Measurements from ENCODE around the gene DBN1. TPM values are rescaled to one million over a fixed set of nuclear protein-coding genes. Genes with fewer than 3 reads are reported as not detected.

Gene DBN1
- total RNA-seq, 1 donor from 2014 or later: 21.8 TPM

DNA sequence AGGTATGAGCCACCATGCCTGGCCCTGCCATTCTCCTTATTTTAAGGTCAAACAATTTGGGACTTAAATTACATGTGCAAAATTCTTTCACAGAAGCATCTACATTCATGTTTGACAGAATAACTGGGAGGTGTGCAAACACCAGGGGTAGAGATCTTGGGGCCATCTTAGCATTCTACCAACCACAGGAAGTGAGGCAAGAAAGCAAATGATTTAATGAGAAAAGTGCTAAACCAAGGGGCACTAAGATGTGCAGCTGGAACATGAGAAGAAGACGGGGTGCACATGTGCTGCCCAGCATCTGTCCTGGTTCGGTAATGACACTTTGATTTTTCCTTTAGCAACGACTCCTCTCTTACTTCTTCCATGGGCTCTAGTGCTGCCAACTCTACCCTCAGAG, 62.9 kb downstream of the DBN1 start:
- Histone ChIP-seq H3K27me3 (ENCODE audit: low read depth) (peaks cover 64% of the 10 kb centered on the region), H3K27ac (replicated peaks) (no peak overlapping the region), H3K9me3 (replicated peaks) (no peaks in the 10 kb centered on the region), H3K4me3 (no peak overlapping the region), H3K4me1 (no peaks in the 10 kb centered on the region), H3K36me3 (no peaks in the 10 kb centered on the region)
- TF ChIP-seq, protein P1, sequence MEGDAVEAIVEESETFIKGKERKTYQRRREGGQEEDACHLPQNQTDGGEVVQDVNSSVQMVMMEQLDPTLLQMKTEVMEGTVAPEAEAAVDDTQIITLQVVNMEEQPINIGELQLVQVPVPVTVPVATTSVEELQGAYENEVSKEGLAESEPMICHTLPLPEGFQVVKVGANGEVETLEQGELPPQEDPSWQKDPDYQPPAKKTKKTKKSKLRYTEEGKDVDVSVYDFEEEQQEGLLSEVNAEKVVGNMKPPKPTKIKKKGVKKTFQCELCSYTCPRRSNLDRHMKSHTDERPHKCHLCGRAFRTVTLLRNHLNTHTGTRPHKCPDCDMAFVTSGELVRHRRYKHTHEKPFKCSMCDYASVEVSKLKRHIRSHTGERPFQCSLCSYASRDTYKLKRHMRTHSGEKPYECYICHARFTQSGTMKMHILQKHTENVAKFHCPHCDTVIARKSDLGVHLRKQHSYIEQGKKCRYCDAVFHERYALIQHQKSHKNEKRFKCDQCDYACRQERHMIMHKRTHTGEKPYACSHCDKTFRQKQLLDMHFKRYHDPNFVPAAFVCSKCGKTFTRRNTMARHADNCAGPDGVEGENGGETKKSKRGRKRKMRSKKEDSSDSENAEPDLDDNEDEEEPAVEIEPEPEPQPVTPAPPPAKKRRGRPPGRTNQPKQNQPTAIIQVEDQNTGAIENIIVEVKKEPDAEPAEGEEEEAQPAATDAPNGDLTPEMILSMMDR (IDR thresholded peaks at IDR 0.05; ENCODE audit: borderline replicate concordance): no peak
- DNase-seq: no peak
- intact Hi-C loops (cut with micrococcal nuclease): no loop called here

DNA sequence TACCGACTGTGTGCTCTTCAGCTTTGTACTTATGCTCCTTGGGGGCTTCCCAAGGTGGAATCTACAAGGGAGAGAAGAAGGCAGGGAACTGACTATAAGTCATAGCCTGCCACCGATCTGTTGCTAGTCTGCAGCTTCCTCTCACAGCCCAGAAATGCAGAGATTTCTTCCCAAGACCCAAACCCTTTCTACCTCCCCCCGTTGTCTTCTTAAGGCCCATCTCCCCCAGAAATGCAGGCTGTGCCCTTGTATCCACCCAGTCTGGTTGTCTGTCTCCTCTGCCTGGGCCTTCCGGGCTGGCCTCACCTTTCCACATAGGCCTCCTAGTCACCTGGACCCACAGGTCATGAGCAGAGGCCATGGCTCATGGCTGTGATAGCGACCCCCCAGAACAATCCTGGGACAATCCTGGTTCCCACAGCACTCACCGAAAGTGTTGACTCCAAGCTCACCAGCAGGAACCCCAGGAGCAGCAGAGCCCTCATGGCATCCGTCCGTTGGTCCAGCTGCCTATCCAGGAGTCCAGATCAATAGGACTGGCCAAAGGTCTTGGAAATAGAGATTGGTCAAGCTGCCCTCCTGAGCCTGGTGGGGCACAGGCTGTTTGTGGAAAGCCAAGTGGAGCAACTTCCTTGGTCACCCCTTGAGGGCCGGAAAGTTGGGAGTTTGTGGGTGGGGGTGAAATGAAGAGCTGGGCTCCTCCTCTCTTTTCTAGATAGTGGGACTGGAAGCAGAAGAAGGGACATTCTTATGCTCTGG, 64.2 kb downstream of the DBN1 start, which contains the start of gene F12:
Gene F12 (minus strand): TSS at position 522 of the 759 bp plus-strand sequence. CDS start 37 bp downstream, at position 485.
- H3K27ac ChIP-seq (replicated peaks): no peak within 1 kb of the TSS
- H3K9me3 ChIP-seq (replicated peaks): no peaks in the 10 kb centered on the region
- H3K4me3 ChIP-seq: no peak within 1 kb of the TSS
- TF ChIP-seq, protein P1 (IDR thresholded peaks at IDR 0.05; ENCODE audit: borderline replicate concordance): no peak
- DNase-seq: no peak
- H3K4me1 ChIP-seq: peaks cover 8% of the 10 kb centered on the region
- intact Hi-C loops (cut with micrococcal nuclease): no loop called here
- H3K27me3 ChIP-seq (ENCODE audit: low read depth): peaks cover 75% of the 10 kb centered on the region
- H3K36me3 ChIP-seq: no peaks in the 10 kb centered on the region

Other genes starting within 250 kb of the DBN1 start
- gene RAB24, start 169.9 kb downstream of the DBN1 start, total RNA-seq: 25.3 TPM
- 40.0 TPM for gene PRELID1, start 169.8 kb downstream of the DBN1 start, total RNA-seq
- 2.3 TPM for gene MXD3, start 161.7 kb downstream of the DBN1 start, total RNA-seq
- 60.0 TPM for gene LMAN2, start 122.0 kb downstream of the DBN1 start, total RNA-seq
- gene RGS14, start 115.7 kb downstream of the DBN1 start, total RNA-seq: 4.6 TPM
- not detected for gene SLC34A1, start 89.2 kb downstream of the DBN1 start, total RNA-seq
- not detected for gene PFN3, start 73.0 kb downstream of the DBN1 start, total RNA-seq
- gene F12, start 64.1 kb downstream of the DBN1 start, total RNA-seq: not detected
- gene GRK6, start 47.0 kb downstream of the DBN1 start, total RNA-seq: 15.6 TPM
- 2.1 TPM for gene PRR7, start 26.8 kb downstream of the DBN1 start, total RNA-seq
- 54.4 TPM for gene PDLIM7, start 24.0 kb upstream of the DBN1 start, total RNA-seq
- gene DOK3, start 36.2 kb upstream of the DBN1 start, total RNA-seq: 3.3 TPM
- gene DDX41, start 43.3 kb upstream of the DBN1 start, total RNA-seq: 29.7 TPM
- gene FAM193B, start 80.9 kb upstream of the DBN1 start, total RNA-seq: 21.5 TPM
- 68.7 TPM for gene TMED9, start 118.6 kb upstream of the DBN1 start, total RNA-seq
- gene B4GALT7, start 126.5 kb upstream of the DBN1 start, total RNA-seq: 17.2 TPM